ENCODE results near the gene KDM4B. TPM values are rescaled to one million over a fixed set of nuclear protein-coding genes. Genes with fewer than 3 reads are reported as not detected.

The KDM4B gene
- total and polyA plus RNA-seq, 2 donors (not counting 1 experiment from before 2014, with no cell fraction given): 75.5 to 205 TPM

GRCh38 chr19:5079071-5079774 lies 110.3 kb downstream of the KDM4B start:
- ATAC-seq (ENCODE audit: low read depth): no peak
- Histone ChIP-seq H3K9ac (ENCODE audit: low read length) (no peak overlapping the region), H3K27ac (ENCODE audit: low read length in 2 of 2) (no peak overlapping the region), H3K27me3 (replicated peaks in 1 of 4; ENCODE audit: control extremely low read depth in 1 of 4, control insufficient read depth in 3 of 4, insufficient read depth in 4 of 4, low read length in 3 of 4) (no peaks in the 10 kb centered on the region), H3K4me1 (ENCODE audit: control insufficient read depth in 2 of 2, insufficient read depth in 2 of 2, low read length in 2 of 2) (peaks cover 9 to 30% of the 10 kb centered on the region in 2 donors), H3K4me2 (replicated peaks; ENCODE audit: low read depth, low read length, poor library complexity, severe bottlenecking) (no peak overlapping the region), H3K79me2 (ENCODE audit: control insufficient read depth, insufficient read depth, low read length) (peaks cover 7% of the 10 kb centered on the region), H3K9me3 (ENCODE audit: control extremely low read depth in 1 of 3, control insufficient read depth in 2 of 3, insufficient read depth in 1 of 3, low read length in 2 of 3) (peaks cover 0 to 6% (median 0%) of the 10 kb centered on the region in 3 donors), H4K20me1 (ENCODE audit: control insufficient read depth, insufficient read depth, low read length, poor library complexity, severe bottlenecking) (peaks cover 4% of the 10 kb centered on the region), H3K36me3 (replicated peaks in 1 of 2; ENCODE audit: control extremely low read depth in 1 of 2, control insufficient read depth in 1 of 2, extremely low read depth in 1 of 2, insufficient read depth in 2 of 2, low read length in 1 of 2) (peaks cover 3 to 50% of the 10 kb centered on the region in 2 experiments), H2AFZ (ENCODE audit: insufficient read depth, low read depth, low read length, poor library complexity, severe bottlenecking) (no peak overlapping the region), H3K4me3 (ENCODE audit: control extremely low read depth in 1 of 5, extremely low read depth in 1 of 5, insufficient read depth in 1 of 5, low read depth in 2 of 5, low read length in 4 of 5) (no peak overlapping the region)
- intact Hi-C loops (cut with micrococcal nuclease): no loop called here
- Mint-ChIP-seq H3K4me1 (peaks cover 8% of the 10 kb centered on the region), H3K4me3 (no peak overlapping the region), H3K9me3 (ENCODE audit: insufficient read depth) (no peaks in the 10 kb centered on the region), H3K27ac (no peak overlapping the region), H3K27me3 (no peaks in the 10 kb centered on the region)
- 100% methylated on average over 2 of the region's 18 CpGs for WGBS (ENCODE audit: insufficient coverage)
- CTCF ChIA-PET: no interaction called here
- no peak for DNase-seq
- POLR2A ChIA-PET: interaction anchor here (0.6 kb wide), 1 partner anchor 48 kb away, joined by 6 read pairs; no protein-coding TSS in a partner anchor
- TF ChIP-seq, protein P1, sequence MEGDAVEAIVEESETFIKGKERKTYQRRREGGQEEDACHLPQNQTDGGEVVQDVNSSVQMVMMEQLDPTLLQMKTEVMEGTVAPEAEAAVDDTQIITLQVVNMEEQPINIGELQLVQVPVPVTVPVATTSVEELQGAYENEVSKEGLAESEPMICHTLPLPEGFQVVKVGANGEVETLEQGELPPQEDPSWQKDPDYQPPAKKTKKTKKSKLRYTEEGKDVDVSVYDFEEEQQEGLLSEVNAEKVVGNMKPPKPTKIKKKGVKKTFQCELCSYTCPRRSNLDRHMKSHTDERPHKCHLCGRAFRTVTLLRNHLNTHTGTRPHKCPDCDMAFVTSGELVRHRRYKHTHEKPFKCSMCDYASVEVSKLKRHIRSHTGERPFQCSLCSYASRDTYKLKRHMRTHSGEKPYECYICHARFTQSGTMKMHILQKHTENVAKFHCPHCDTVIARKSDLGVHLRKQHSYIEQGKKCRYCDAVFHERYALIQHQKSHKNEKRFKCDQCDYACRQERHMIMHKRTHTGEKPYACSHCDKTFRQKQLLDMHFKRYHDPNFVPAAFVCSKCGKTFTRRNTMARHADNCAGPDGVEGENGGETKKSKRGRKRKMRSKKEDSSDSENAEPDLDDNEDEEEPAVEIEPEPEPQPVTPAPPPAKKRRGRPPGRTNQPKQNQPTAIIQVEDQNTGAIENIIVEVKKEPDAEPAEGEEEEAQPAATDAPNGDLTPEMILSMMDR (IDR thresholded peaks at IDR 0.05): no peak
- no peak for TF ChIP-seq EZH2 (IDR thresholded peaks at IDR 0.05; ENCODE audit: borderline replicate concordance, insufficient read depth, low read depth, low read length, poor library complexity, severe bottlenecking)

GRCh38 chr19:5080030-5080654 lies 111.2 kb downstream of the KDM4B start:
- Histone ChIP-seq H3K9me3 (ENCODE audit: control extremely low read depth in 1 of 3, control insufficient read depth in 2 of 3, insufficient read depth in 1 of 3, low read length in 2 of 3) (peaks cover 0 to 6% (median 0%) of the 10 kb centered on the region in 3 donors), H3K4me1 (ENCODE audit: control insufficient read depth in 2 of 2, insufficient read depth in 2 of 2, low read length in 2 of 2) (peaks cover under 1 to 21% of the 10 kb centered on the region in 2 donors), H2AFZ (ENCODE audit: insufficient read depth, low read depth, low read length, poor library complexity, severe bottlenecking) (no peak overlapping the region), H4K20me1 (ENCODE audit: control insufficient read depth, insufficient read depth, low read length, poor library complexity, severe bottlenecking) (peaks cover 4% of the 10 kb centered on the region), H3K27me3 (replicated peaks in 1 of 4; ENCODE audit: control extremely low read depth in 1 of 4, control insufficient read depth in 3 of 4, insufficient read depth in 4 of 4, low read length in 3 of 4) (no peaks in the 10 kb centered on the region), H3K4me3 (ENCODE audit: control extremely low read depth in 1 of 5, extremely low read depth in 1 of 5, insufficient read depth in 1 of 5, low read depth in 2 of 5, low read length in 4 of 5) (no peak overlapping the region), H3K79me2 (ENCODE audit: control insufficient read depth, insufficient read depth, low read length) (peaks cover 7% of the 10 kb centered on the region), H3K27ac (ENCODE audit: low read length in 2 of 2) (no peak overlapping the region), H3K36me3 (replicated peaks in 1 of 2; ENCODE audit: control extremely low read depth in 1 of 2, control insufficient read depth in 1 of 2, extremely low read depth in 1 of 2, insufficient read depth in 2 of 2, low read length in 1 of 2) (peaks cover 3 to 50% of the 10 kb centered on the region in 2 experiments), H3K4me2 (replicated peaks; ENCODE audit: low read depth, low read length, poor library complexity, severe bottlenecking) (no peak overlapping the region), H3K9ac (ENCODE audit: low read length) (no peak overlapping the region)
- H3K27ac Mint-ChIP-seq: no peak overlapping the region
- intact Hi-C loops (cut with micrococcal nuclease): no loop called here
- POLR2A ChIA-PET: no interaction called here
- no peak for TF ChIP-seq EZH2 (IDR thresholded peaks at IDR 0.05; ENCODE audit: borderline replicate concordance, insufficient read depth, low read depth, low read length, poor library complexity, severe bottlenecking)
- TF ChIP-seq, protein P1 (IDR thresholded peaks at IDR 0.05): no peak
- WGBS (ENCODE audit: insufficient coverage): 94% methylated on average over 22 of the region's 27 CpGs
- ATAC-seq (ENCODE audit: low read depth): no peak
- H3K9me3 Mint-ChIP-seq (ENCODE audit: insufficient read depth): no peaks in the 10 kb centered on the region
- H3K27me3 Mint-ChIP-seq: no peaks in the 10 kb centered on the region
- no peak for DNase-seq
- peaks cover under 1% of the 10 kb centered on the region for H3K4me1 Mint-ChIP-seq
- CTCF ChIA-PET: no interaction called here
- no peak overlapping the region for H3K4me3 Mint-ChIP-seq

Measured in B cell (primary cell).